GM18907 (cell line): Measurements from ENCODE around the gene PSAP.
"Not testable (repeated sequence)": the region's sequence is repeated elsewhere in the genome, so short reads cannot be mapped to it uniquely, and the experiment has no call there.

Source experiments
- ATAC-seq: cut with Tn5 transposase; IDR thresholded peaks from one replicate; pipeline ENCODE4 v1.9.1; 2021; ENCODE audit warnings: mild to moderate bottlenecking, moderate library complexity; ENCODE audit not compliant: unreplicated experiment

The PSAP gene

DNA sequence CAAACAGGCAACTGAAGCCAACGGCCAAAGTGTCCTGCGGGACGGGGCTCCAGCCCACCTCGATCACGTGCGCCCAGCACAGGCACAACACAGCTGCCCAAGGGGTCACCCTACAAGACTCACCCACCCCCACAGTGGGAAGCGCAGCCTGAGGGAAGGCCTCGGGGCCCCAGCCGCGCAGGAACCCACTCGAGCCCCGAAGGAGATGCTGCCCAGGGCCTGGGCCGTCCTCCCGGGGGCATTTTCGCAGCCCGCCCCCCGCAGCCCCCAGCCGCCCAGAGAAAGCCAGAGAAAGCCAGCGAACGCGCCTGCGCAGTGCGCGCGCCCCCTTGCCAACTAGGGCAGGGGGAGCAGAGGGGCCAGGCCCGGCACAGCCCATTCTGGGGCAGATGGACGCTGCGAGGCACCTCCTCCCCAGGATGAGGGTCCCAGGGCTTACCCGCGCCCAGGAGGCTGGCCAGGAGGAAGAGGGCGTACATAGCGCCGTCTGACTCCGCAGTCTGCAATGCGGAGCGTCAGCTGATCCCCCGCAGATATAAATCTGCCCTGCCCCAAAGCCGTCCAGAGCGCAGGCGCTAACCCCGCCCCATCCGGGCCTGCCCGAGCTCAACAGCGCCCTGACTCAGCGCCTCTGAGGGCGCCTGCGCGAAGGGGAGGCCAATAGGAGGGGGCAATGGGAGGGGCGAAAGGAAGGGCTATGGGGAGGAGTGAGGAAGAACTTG is at the start of gene PSAP:
Gene PSAP, minus strand, starts transcription at position 509 of the 722 bp plus-strand sequence. Its CDS starts 30 bp downstream, at position 479.
- ATAC-seq: peak; percentile 88

DNA sequence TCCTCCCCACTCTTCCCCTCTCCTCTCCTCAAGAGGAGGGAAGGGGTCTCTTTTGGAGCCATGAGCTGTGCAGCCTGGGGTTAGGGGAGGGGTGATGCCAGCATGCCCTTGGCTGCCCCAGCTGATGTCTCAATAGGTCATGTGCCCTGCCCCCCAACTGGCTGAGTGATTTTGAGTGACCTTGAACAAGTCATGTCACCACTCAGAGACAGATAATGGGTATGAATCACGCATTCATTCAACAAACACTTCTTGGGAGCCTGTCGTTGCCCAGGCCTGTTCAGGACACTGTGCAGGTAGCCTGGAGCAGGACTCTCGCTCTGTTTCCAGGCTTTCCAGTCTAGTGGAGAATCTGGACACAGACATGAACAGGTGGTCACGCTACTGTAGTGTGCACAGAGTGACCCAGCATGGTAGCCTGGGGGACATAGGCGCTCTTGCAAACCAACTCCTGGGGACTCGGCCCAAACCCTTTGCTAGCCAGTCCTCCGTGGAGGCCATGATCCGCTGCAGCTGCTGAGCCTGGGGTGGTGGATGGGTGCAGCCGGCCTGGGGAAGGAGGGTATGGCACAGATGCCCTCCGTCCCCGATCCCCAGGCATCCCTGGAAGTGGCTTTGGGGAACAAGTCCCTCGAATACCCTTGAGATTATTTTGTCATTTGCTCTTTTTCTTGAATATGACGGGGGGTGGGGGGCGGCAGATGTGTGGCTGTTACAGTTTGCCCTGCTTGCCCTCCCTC is 49.6 kb upstream of the PSAP start:
- no peak for ATAC-seq

DNA sequence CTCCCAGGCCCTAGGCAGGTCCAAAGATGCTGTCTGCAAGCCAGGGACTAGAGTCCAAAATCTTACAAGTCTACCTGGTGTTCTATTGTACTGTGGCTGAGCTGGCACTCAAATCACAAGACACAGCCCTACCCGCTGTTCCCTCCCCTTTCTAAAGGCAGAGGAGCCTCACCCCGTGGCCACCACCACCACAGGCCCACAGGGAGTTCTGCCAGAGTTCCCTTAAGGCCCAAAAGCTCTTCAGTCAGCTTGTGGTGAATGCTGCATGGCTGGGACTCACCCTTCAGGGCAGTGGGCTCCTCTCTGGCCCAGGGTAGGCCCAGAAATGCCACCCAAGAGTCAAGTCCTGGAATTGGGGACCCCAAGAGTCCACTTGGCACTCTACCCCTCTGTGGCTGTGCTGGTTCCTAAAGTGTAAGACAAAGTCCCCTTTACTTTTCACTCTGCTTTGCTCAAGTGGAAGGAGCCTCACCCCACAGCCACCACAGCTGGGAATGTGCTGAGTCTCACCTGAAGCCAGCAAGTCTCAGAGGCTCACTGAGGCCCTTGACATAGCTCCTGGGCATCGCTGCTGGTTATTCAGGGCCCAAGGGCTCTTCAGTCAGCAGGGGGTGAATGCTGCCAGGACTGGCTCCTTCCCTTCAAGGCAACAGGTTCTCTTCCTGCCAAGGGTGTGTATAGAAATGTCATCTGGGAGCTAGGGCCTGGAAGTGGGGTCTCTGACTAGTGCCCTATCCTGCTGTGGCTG is 48.8 kb upstream of the PSAP start:
- ATAC-seq: no peak

DNA sequence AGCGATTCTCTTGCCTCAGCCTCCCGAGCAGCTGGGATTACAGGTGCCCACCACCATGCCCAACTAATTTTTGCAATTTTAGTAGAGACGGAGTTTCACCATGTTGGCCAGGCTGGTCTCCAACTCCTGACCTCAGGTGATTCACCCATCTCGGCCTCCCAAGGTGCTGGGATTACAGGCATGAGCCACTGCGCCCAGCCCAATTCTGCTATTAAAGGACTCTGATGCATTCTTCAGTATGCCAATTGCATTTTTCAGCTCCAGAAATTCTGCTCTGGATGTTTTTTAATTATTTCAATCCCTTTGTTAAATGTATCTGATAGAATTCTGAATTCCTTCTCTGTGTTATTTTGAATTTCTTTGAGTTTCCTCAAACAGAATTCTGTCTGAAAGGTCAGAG is 47.3 kb upstream of the PSAP start:
- not testable (repeated sequence) for ATAC-seq

DNA sequence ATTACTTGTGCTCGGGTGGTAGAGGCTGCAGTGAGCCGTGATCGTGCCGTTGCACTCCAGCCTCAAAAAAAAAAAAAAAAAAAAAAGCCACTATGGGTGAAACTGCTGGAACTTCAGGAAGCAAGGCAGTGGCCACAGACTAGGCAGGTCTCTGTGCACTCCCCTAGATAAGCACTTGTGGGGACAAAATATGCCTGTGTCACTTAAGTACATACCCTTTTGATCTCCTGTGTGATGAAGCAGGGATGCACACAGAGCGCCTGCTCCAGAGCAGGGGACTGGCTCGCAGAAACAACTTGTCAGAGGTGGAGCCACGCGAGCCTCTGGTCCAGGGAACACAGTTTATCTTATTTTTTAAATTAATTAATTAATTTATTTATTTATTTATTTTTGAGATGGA is 42.9 kb upstream of the PSAP start:
- no peak for ATAC-seq

DNA sequence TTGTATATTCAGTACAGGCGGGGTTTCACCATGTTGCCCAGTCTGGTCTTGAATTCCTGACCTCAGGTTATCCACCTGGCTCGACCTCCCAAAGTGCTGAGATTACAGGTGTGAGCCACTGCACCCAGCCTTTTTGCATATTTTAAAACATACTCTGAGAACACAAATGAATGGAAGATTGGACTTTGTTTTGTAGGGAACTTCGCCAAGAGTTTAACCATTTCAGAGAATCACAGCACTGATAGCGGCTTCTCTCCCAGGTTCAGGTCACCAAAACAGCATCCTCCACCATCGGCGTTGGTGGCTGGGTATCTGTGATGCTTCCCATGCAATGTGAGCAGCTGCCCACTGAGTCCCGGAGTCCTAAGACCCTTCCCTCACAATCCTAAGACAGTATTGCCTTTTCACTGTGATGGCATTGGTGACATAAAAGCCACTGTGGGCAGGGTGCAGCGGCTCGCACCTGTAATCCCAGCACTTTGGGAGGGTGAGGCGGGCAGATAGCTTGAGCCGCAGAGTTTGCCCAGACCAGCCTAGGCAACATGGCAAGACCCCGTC is 42.3 kb upstream of the PSAP start:
- no peak for ATAC-seq

DNA sequence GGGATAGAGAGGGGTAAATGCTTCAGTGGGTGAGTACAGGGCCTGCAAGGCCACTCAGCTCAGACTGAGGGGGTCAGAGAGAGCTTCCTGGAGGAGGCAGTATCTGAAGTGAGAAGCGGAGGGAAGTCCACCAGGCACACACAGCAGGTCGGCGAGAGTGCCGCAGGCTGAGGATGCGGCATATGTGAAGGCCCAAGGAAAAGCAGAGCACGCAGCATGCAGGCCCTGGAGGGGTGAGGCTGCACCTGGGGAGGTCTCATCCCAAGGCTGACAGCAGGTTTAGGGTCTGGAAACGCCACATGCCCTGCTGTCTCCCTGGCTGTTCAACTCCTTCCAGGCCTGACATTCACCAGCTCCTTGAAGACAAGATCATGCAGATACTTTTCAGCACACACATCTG is 40.4 kb upstream of the PSAP start:
- ATAC-seq: no peak

DNA sequence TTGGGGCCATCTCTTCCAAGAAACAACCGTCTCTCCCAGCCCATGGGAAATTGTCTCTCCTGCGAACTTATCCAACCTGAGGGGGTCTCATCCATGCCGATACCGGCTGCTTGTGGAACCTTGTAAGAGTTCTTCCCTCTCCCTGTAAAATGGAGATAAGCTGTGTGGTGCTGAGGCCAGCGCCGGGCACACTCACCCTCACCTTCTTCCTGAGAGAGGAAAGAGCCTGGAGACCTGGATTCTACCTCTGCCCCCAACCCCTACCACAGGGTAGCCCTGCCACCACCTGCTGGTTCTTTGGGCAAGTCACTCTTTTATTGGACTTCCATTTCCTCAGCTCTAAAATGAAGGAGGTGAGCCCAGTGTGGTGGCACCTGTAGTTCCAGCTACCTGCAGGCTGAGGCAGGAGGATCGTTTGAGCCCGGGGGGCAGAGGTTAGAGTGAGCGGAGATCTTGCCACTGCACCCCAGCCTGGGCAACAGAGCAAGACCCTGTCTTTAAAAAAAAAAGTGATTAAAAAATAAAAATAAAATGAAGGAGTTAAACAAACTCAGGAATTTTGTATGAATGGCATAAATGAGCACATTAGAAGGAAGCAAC is 38.4 kb upstream of the PSAP start:
- ATAC-seq: no peak

DNA sequence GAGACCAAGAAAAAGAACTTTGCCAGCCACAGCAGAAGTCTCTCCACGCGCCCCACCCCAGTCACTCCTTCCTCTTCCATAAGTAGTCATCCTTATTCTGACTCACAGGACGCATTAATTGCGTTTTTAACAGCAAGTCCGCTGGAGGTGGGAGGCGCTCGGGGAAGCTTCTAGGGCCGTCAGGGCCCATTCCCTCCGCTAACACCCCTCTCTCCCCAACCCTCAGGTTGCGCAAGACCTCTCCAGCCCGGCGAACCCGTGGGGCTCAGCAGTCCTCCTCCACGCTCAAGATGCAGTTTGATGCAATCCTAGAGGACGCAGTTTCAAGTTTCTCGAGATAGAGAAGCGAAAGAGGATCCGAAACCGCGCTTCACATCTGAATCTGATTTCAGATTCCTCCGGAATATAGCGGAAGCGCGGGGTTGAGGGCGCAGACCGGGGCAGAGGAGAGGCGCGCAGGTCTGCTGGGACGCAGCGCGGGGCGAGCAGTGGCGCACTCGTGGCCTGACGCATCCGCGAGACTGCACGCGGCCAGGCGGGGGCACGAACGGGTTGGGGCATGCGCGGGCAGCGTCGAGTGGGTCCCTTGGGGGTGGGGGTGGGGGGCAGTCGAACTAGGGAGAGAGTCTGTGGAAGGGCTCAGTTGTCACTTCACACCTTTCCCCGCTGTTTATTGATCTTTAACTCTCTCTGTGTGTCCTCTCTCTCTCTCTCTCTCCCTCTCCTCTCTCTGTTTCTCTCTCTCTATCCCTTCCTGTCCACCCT is 37.8 kb upstream of the PSAP start:
- peak; percentile 86 for ATAC-seq

DNA sequence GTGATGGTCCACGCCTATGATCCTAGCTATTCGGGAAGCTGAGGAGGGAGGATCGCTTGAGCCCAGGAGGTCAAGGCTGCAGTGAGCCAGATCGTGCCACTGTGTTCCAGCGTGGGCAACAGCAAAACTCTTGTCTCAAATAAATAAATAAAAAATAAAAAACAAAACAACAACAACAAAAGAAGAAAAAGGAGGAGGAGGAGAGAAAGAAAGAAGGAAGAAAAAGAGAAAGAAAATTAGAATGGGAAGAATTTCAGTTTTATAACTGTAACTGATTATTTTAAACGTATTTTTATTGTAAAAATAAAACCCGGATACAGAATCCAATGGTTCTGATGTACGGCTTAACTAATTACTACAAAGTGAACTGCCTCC is 37.2 kb upstream of the PSAP start:
- ATAC-seq: no peak

DNA sequence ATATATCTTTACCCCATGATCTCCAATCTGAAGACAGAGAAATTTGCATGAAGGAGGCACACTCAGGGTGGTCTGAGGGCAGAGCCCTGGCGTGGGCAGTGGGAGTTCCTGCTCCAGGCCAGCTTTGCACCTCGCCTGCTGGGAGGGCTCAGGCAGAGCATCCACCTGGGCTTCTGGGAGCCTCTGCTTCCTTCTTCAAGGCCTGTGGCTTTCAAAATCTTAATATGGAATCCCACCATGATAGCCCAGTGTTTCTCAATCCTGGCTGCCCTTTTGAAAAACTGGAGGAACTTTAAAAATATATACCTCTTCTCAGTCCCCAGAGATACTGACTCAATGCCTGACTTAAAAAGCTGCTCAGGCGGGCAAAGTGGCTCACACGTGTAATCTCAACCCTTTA is 36.7 kb upstream of the PSAP start:
- ATAC-seq: no peak

DNA sequence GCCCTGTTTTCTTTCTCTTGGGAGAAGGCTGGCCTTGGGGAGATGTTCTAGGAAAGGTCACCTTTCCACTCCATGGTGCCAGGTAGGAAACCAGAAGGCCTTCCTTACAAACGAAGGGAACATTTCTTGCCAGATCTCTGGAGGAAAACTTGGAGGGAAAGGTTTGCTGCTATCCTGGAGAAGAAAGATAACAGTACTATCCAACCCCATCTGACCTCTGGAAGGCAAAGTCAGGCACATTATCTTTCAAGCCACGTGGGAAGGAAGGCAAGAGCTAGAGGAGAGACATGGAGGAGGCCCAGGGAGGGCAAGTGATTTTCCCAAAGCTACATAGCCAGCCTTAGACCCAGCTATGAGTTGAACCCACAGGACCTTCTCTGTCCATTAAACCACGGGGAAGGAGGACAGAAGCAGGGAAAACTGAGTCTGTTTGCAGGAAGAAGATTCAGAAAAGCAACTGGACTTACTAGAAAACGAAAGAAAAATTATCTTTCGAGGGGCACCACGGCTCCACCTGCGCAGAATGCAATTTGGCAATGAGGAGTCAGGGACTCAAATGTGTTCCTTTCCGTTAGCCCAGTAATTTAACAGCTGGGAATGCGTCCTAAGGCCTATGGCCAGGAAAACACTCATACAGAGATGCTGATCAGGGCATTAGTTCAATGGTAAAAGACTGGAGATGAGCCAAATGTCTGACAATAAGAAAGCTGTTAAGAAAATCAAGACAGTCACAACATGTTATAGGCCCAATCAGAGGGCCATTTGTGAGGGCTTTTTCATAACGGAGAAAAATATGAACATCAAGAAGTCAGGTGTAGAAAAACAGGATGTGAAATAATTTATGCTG is 32.0 kb upstream of the PSAP start:
- no peak for ATAC-seq

DNA sequence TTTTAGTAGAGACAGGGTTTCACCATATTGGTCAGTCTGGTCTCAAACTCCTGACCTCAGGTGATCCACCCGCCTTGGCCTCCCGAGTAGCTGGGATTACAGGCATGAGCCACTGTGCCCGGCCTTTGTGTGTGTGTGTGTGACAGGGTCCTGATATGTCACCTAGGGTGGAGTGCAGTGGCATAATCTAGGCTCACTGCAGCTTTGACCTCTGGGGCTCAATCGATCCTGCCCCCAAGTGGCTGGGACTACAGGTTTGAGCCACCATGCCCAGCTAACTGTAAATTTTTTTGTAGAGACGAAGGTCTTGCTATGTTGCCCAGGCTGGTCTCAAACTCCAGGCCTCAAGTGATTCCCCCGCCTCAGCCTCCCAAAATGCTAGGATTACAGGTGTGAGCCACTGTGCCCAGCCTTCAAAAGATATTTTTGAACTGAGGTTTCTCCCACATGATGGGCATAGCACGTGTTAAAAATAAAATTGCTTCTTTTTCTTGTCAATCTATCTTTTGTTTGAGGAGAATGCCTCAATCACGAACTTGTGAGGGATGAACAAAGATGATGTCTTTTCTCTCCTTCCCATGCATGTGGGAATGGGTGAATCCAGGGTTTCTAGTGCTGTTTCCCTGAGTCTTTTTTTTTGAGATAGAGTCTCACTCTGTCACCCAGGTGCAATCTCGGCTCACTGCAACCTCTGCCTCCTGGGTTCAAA is 30.8 kb upstream of the PSAP start:
- no peak for ATAC-seq

DNA sequence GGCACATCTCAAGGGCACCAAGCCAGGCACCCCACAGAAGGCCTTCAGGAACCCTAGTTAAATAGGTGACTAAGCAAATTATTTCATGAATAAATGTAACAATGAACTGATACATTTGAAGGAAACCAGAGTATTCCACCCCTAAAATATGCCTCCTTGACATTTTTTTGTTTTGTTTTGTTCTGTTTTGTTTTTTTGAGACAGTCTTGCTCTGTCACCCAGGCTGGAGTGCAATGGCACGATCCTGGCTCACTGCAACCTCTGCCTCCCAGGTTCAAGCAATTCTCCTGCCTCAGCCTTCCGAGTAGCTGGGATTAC is 30.2 kb upstream of the PSAP start:
- not testable (repeated sequence) for ATAC-seq

DNA sequence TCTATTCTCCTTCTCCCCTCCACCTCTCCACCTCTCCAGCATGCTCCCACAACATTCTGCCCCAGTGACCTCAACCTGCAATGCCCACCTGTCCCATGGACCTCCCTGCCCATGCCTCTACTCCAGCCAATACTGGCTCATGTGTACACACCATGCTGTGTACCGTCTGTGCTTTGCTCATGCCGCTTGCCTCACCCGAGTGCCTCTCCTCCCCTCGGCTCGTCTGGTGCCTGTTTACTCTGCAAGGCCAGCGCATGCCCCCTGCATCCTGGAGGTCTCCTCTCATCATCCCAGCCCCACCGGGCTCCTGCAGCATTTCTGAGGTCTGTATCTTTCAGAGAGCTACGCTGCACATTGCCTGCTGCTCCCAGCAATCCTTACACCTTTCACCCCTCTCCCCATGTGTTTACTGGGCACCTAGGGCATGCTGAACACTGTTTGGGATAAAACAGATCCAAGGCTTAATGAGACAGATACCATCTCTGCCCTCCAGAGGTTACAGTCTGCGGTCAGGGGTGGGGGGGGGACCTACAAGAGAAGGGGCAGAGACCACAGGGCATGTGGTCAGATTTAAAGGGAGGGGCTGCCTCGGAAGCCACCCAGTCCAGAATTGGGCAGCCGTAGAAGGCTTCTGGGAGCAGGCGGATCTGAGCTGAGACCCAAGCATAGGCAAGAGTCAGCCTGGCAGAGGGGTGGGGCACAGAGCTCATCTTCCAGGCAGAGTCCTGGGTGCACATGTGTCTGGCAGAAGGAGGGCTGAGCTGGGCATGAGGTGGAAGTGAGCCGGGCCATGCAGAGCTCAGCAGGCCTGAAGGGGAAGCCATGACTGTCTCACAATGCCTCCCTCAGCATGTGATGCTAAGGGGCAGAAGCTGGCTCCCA is 29.6 kb upstream of the PSAP start:
- ATAC-seq: no peak

DNA sequence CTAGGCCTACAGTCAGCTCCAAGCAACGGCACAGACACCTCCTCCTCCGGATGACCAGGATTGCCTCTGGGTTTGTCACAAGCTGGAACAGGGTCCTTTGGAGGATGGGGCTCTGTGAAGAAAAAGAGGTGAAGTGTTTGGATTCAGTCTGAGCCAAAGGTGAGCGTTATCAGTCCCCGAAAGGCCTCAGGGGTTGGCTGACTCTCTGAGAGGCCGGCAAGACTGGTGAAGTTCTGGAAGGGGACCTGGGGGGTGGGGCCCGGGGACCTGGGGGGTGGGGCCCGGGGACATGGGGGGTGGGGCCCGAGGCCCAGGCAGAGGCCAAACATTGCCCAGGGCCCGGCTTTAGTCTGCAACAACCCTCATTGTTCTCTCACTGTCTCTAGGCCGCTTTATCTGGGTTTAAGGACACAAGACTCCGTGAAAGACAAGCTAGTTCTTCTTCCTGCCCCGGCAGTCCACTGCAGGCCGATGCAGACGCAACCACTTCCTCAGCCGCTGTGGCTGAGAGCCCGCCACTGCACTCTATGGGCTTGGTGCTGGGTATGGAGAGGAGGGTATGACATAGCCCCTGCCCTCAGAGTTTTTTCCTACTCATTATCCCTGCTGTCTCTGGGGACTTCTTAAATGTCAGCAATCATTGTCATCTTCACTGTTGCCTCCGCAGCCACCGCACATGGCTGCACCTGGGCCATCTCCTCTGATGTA is 27.4 kb upstream of the PSAP start:
- ATAC-seq: no peak

DNA sequence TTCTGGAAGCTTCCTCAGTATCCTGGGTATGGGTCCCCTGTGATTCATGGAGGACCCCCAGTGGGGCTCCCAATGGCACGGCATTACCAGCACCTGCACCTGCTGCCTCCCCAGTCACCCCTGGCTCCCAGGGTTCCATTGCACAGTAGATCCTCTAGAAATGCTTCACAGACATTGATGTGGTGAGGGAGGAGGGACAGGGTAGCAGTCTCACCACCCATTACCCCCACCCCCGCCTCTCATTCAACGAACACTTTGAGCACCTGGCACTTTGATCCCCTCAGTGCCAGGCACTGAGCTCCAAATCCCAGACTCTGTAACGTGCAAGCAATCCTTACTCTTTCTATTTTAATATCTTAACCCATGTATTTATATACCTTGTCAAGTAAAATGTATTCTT is 26.8 kb upstream of the PSAP start:
- no peak for ATAC-seq
